Calu3 (cell line): Measurements from ENCODE around the gene ZNF687. TPM values are rescaled to one million over a fixed set of nuclear protein-coding genes. Genes with fewer than 3 reads are reported as not detected.
A peak's percentile ranks its signal among the peaks of the same experiment; 100 is the strongest.

ENCODE experiments used
- BruUV-seq: library from RNA; stranded (reverse); fragments of 400-500 nt; replicated peaks from 2 replicates; lab custom pipeline; 2021; lab: Mats Ljungman, UMichigan
- CTCF ChIA-PET: fragments of 300-600 bp; sonication (Branson Sonifier 250); formaldehyde crosslinking; loops from one replicate; lab custom pipeline; 2022; ENCODE audit warnings: antibody characterized with exemption; lab: Charles Lee
- DNase-seq: peaks from one replicate; pipeline ENCODE4 v3.0.0; 2022
- H3K27ac Mint-ChIP-seq: one replicate; pipeline ENCODE4 v1.8.0; 2022; ENCODE audit warnings: mixed read lengths; ENCODE audit not compliant: unreplicated experiment
- H3K27me3 Mint-ChIP-seq: one replicate; pipeline ENCODE4 v1.8.0; 2022; ENCODE audit warnings: mixed read lengths; ENCODE audit not compliant: unreplicated experiment
- H3K36me3 Mint-ChIP-seq: one replicate; pipeline ENCODE4 v1.8.0; 2022; ENCODE audit warnings: mild to moderate bottlenecking, moderate library complexity, mixed read lengths; ENCODE audit not compliant: insufficient read depth, unreplicated experiment
- H3K4me1 Mint-ChIP-seq: one replicate; pipeline ENCODE4 v1.8.0; 2022; ENCODE audit warnings: mild to moderate bottlenecking, low read depth, mixed read lengths; ENCODE audit not compliant: unreplicated experiment
- H3K4me3 Mint-ChIP-seq: one replicate; pipeline ENCODE4 v1.8.0; 2022; ENCODE audit warnings: mild to moderate bottlenecking, low read depth, moderate library complexity, mixed read lengths; ENCODE audit not compliant: unreplicated experiment
- H3K9me3 Mint-ChIP-seq: one replicate; pipeline ENCODE4 v1.8.0; 2022; ENCODE audit warnings: low read depth, mixed read lengths; ENCODE audit not compliant: unreplicated experiment
- intact Hi-C: fragments of 100-400 bp; cut with micrococcal nuclease; formaldehyde crosslinking; loops from one replicate; pipeline ENCODE4 v1.10.0; 2022; ENCODE audit not compliant: unreplicated experiment
- total RNA-seq: library from RNA; stranded (reverse); gene quantifications from 2 replicates; pipeline ENCODE4 v1.2.3, GENCODE V29; 2022
- TF ChIP-seq, protein P1 (sequence below): fragments of 200-600 bp; IDR thresholded peaks from one replicate; pipeline ENCODE4 v1.8.0; 2022; ENCODE audit warnings: antibody characterized with exemption; ENCODE audit not compliant: unreplicated experiment

Gene ZNF687
- total RNA-seq, 1 experiment from 2014 or later: 42.9 TPM

DNA sequence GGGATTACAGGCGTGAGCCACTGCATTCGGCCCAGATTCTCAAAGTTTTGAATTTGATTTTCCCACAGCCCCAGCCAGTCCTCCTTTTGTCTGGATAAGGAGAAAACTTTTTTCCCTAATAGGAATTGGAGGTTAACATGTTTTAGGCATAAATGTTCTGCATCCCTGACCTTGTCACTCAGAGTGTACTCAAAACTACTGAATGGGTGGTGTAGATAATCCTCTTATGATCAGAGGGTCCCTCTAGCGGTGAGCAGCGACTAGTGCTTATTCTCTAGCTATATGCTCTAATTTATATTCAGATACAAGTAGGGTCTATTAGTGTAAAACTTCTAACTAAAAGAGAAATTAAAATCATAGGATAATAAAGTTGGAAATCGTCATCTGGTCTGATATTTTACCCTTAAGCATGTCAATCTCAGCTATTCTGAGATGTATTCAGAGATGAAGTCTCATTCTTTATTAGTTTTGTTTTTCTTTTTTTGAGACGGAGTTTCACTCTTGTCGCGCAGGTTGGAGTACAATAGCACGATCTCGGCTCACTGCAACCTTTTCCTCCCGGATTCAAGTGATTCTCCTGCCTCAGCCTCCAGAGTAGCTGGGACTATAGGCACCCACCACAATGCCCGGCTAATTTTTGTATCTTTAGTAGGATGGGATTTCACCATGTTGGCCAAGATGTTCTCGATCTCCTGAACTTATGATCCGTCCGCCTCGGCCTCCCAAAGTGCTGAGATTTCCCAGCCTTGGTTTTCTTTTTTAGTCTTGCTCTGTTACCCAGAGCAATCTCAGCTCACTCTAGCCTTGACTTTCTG is 30.2 kb upstream of the ZNF687 start:
- no peak overlapping the region for H3K27ac Mint-ChIP-seq
- peaks cover 73% of the 10 kb centered on the region for H3K36me3 Mint-ChIP-seq
- intact Hi-C loops: loop anchor here (1.0 to 5.0 kb wide), 2 partner anchors 56 to 155 kb away; no protein-coding TSS in a partner anchor
- no peak overlapping the region for H3K4me3 Mint-ChIP-seq
- H3K9me3 Mint-ChIP-seq: no peaks in the 10 kb centered on the region
- DNase-seq: peak; percentile 72
- TF ChIP-seq, protein P1, sequence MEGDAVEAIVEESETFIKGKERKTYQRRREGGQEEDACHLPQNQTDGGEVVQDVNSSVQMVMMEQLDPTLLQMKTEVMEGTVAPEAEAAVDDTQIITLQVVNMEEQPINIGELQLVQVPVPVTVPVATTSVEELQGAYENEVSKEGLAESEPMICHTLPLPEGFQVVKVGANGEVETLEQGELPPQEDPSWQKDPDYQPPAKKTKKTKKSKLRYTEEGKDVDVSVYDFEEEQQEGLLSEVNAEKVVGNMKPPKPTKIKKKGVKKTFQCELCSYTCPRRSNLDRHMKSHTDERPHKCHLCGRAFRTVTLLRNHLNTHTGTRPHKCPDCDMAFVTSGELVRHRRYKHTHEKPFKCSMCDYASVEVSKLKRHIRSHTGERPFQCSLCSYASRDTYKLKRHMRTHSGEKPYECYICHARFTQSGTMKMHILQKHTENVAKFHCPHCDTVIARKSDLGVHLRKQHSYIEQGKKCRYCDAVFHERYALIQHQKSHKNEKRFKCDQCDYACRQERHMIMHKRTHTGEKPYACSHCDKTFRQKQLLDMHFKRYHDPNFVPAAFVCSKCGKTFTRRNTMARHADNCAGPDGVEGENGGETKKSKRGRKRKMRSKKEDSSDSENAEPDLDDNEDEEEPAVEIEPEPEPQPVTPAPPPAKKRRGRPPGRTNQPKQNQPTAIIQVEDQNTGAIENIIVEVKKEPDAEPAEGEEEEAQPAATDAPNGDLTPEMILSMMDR: peak; percentile 82
- no TSS peak for BruUV-seq
- H3K4me1 Mint-ChIP-seq: peaks cover 3% of the 10 kb centered on the region
- no peaks in the 10 kb centered on the region for H3K27me3 Mint-ChIP-seq
- CTCF ChIA-PET: interaction anchor here (0.6 to 1.9 kb wide), 13 partner anchors 10 to 164 kb away, joined by 3 to 17 read pairs (median 5); partner anchors contain the start of genes PI4KB, VPS72 and ZNF687

DNA sequence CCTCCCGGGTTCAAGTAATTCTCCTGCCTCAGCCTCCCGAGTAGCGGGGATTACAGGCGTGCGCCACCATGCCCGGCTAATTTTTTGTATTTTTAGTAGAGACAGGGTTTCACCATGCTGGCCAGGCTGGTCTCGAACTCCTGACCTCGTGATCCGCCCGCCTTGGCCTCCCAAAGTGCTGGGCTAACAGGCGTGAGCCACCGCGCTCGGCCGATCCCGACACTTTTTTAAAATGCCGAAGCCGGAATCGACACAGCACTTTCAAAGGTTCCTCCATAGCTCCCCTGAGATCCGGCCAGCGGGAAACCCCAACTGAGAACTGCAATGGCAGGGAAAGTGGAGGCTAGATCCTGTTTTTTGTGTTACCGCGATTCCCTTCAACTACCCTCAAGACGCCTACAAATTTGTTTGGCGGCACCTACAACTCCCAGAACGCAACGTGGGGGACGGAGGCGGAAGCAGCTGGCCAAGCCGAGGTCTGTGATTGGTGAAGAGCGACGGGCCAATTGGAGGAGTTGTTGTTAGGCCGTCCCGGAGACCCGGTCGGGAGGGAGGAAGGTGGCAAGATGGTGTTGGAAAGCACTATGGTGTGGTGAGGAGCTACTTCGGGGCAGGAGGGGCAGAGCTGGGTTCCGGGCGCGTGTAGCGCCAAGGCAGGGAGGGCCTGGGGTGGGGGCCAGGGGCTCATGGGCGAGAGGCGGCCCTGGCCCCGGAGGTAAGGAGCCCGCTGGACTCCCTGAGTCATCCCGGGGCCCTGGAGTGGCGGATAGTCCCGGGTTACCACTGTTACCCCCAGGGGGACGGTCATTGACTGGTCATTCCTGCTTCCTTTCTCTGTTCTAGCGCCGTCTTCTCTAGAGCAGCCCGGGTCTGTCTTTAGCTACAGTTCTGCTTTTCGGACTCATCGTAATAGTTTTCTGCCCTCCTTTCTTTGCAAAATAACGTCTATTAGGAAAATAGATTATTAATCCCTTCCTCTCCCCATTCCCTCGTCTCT is 27.6 kb upstream of the ZNF687 start, which contains the start of gene PSMD4:
Gene PSMD4, plus strand, starts transcription at position 518 of the 997 bp plus-strand sequence. Its CDS starts 49 bp downstream, at position 567.
- intact Hi-C loops: loop anchor here (5.0 kb wide), 1 partner anchor 157 kb away; no protein-coding TSS in a partner anchor
- TF ChIP-seq, protein P1: no peak
- CTCF ChIA-PET: interaction anchor here (0.6 to 1.4 kb wide), 9 partner anchors 23 to 209 kb away, joined by 3 to 8 read pairs (median 4); no protein-coding TSS in a partner anchor
- Mint-ChIP-seq H3K27ac (peak within 1 kb of the TSS; percentile 100), H3K27me3 (no peaks in the 10 kb centered on the region), H3K4me1 (peaks cover 8% of the 10 kb centered on the region), H3K9me3 (no peaks in the 10 kb centered on the region), H3K36me3 (peaks cover 58% of the 10 kb centered on the region), H3K4me3 (peak within 1 kb of the TSS; percentile 93)
- BruUV-seq: no TSS peak
- DNase-seq: peak; percentile 97

DNA sequence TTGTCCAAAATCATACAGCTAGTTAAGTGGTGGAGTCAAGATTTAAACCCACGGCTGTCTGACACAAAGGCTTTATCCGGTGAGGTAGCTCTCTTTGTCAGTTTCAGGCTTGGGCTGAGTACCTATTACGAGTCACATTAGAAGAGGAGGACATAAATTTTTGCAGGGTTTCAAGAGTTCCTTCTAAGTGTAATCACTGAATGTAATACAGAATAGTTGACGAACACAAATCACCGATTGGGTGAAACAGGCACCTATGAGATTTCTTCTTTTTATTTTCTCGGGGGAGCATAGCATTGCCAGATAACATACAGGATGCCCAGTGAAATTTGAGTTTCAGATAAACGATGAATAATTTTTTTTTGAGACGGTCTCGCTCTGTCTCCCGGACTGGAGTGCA is 26.7 kb upstream of the ZNF687 start:
- DNase-seq: no peak
- peak overlapping the region; percentile 93 for H3K4me3 Mint-ChIP-seq
- TF ChIP-seq, protein P1: no peak
- H3K4me1 Mint-ChIP-seq: peaks cover 8% of the 10 kb centered on the region
- intact Hi-C loops: no loop called here
- no peaks in the 10 kb centered on the region for H3K27me3 Mint-ChIP-seq
- TSS peak; percentile 82 for BruUV-seq
- H3K36me3 Mint-ChIP-seq: peaks cover 49% of the 10 kb centered on the region
- H3K27ac Mint-ChIP-seq: peak overlapping the region; percentile 100
- CTCF ChIA-PET: interaction anchor here (0.6 to 1.4 kb wide), 4 partner anchors 26 to 262 kb away, joined by 3 to 8 read pairs (median 4); no protein-coding TSS in a partner anchor
- no peaks in the 10 kb centered on the region for H3K9me3 Mint-ChIP-seq

DNA sequence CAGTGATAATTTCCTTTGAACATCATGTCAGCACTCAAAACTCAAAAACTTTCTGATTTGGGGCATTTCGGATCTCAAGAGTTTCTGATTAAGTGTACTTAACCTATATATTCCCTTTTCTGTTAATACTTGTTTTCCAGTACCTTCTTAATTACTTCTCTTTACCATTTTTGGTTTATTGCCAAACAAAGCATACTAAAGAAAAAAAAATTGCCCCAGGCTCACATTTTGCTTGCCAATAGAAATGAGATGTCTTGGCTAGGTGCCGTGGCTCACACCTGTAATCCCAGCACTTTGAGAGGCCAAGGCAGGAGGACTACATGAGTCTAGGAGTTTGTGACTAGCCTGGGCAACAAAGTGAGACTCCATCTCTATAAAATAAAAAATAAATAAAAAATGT is 22.7 kb upstream of the ZNF687 start:
- no peak for DNase-seq
- TF ChIP-seq, protein P1: no peak
- Mint-ChIP-seq H3K36me3 (peaks cover 67% of the 10 kb centered on the region), H3K9me3 (no peaks in the 10 kb centered on the region), H3K4me3 (no peak overlapping the region), H3K4me1 (peaks cover 8% of the 10 kb centered on the region), H3K27ac (no peak overlapping the region), H3K27me3 (no peaks in the 10 kb centered on the region)
- no TSS peak for BruUV-seq
- CTCF ChIA-PET: no interaction called here
- intact Hi-C loops: no loop called here
